Common myeloid progenitor, CD34-positive (primary cell): ENCODE results near the gene ATP11A.

Experiments used
- CTCF ChIA-PET: fragments of 350-600 bp; sonication (Branson Sonifier 250); formaldehyde crosslinking; loops from one replicate; lab custom pipeline; 2021; ENCODE audit warnings: antibody characterized with exemption; lab: Charles Lee
- POLR2A ChIA-PET: fragments of 350-600 bp; sonication (Branson Sonifier 250); formaldehyde crosslinking; loops from one replicate; lab custom pipeline; 2021; ENCODE audit warnings: antibody characterized with exemption; lab: Charles Lee
- DNase-seq, 3 donors: peaks; one replicate each; pipeline versions ENCODE4 v3.0.0 to v3.0.0-alpha.2; 2013
- H3K27ac ChIP-seq, 2 experiments: 1 replicate in 1 of 2; 2 replicates in 1 of 2; pipeline ENCODE4 v1.7.0; 2013; ENCODE audit warnings: inconsistent platforms in 2 of 2, low read length in 2 of 2, mild to moderate bottlenecking in 2 of 2, low read depth in 1 of 2, moderate library complexity in 1 of 2; ENCODE audit not compliant: severe bottlenecking in 2 of 2, insufficient read depth in 1 of 2, poor library complexity in 1 of 2
- H3K27me3 ChIP-seq, 5 experiments: replicated peaks in 2 of 5; 1 replicate in 3 of 5; 2 replicates in 2 of 5; pipeline versions ENCODE4 v1.6.1 to v1.7.0; 2013; ENCODE audit warnings: low read length in 4 of 5, mild to moderate bottlenecking in 2 of 5, moderate library complexity in 2 of 5, inconsistent platforms in 1 of 5; ENCODE audit not compliant: insufficient read depth in 5 of 5, control insufficient read depth in 4 of 5
- H3K36me3 ChIP-seq, 4 experiments: 1 replicate in 2 of 4; 2 replicates in 2 of 4; pipeline versions ENCODE4 v1.6.1 to v1.7.0; 2013; ENCODE audit warnings: low read length in 3 of 4, control low read depth in 1 of 4, mild to moderate bottlenecking in 1 of 4; ENCODE audit not compliant: control insufficient read depth in 4 of 4, insufficient read depth in 4 of 4
- H3K4me1 ChIP-seq, 4 experiments: 1 replicate in 3 of 4; 2 replicates in 1 of 4; pipeline versions ENCODE4 v1.6.1 to v1.7.1; 2013; ENCODE audit warnings: low read length in 3 of 4, mild to moderate bottlenecking in 3 of 4, control low read depth in 1 of 4, inconsistent platforms in 1 of 4, moderate library complexity in 1 of 4; ENCODE audit not compliant: control insufficient read depth in 4 of 4, insufficient read depth in 4 of 4; ENCODE audit errors: control extremely low read depth in 1 of 4
- H3K4me3 ChIP-seq, 7 experiments: 1 replicate in 4 of 7; 2 replicates in 3 of 7; pipeline versions ENCODE4 v1.5.1 to v1.7.0; 2013; ENCODE audit warnings: mild to moderate bottlenecking in 7 of 7, low read length in 6 of 7, moderate library complexity in 6 of 7, inconsistent platforms in 2 of 7, low read depth in 2 of 7, control low read depth in 1 of 7; ENCODE audit not compliant: insufficient read depth in 4 of 7, control insufficient read depth in 1 of 7; ENCODE audit errors: extremely low read depth in 1 of 7
- H3K9me3 ChIP-seq, 5 experiments: 1 replicate in 4 of 5; 2 replicates in 1 of 5; pipeline versions ENCODE4 v1.6.1 to v1.7.1; 2013; ENCODE audit warnings: low read length in 4 of 5, mild to moderate bottlenecking in 2 of 5, inconsistent platforms in 1 of 5, low read depth in 1 of 5, moderate library complexity in 1 of 5; ENCODE audit not compliant: control insufficient read depth in 4 of 5, insufficient read depth in 2 of 5; ENCODE audit errors: control extremely low read depth in 1 of 5
- WGBS: methylation state at CpG from one replicate; pipeline ENCODE4 v1.1.5; 2013; ENCODE audit not compliant: insufficient coverage; 5-methylcytosine and 5-hydroxymethylcytosine counted together

The ATP11A gene

GRCh38 chr13:112743451-112744167, 53.8 kb downstream of the ATP11A start:
- Histone ChIP-seq H3K4me1 (peaks cover 0 to 7% (median 0%) of the 10 kb centered on the region in 4 experiments), H3K36me3 (no peaks in the 10 kb centered on the region), H3K27ac (no peak overlapping the region), H3K9me3 (no peaks in the 10 kb centered on the region), H3K27me3 (no peaks in the 10 kb centered on the region), H3K4me3 (no peak overlapping the region)
- ChIA-PET POLR2A (no interaction called here), CTCF (no interaction called here)
- no peak for DNase-seq
- 95% methylated on average over 11 of the region's 12 CpGs for WGBS

GRCh38 chr13:112744168-112745021, 54.6 kb downstream of the ATP11A start:
- Histone ChIP-seq H3K9me3 (no peaks in the 10 kb centered on the region), H3K4me3 (no peak overlapping the region), H3K36me3 (no peaks in the 10 kb centered on the region), H3K4me1 (peaks cover 0 to 7% (median 0%) of the 10 kb centered on the region in 4 experiments), H3K27me3 (no peaks in the 10 kb centered on the region), H3K27ac (no peak overlapping the region)
- ChIA-PET POLR2A (interaction anchor here (0.6 kb wide), 1 partner anchor 53 kb away, joined by 3 read pairs; no protein-coding TSS in a partner anchor), CTCF (no interaction called here)
- 90% methylated on average over 17 of the region's 22 CpGs for WGBS
- DNase-seq = no peak

GRCh38 chr13:112746044-112746443, 56.2 kb downstream of the ATP11A start:
- ChIA-PET POLR2A (no interaction called here), CTCF (no interaction called here)
- Histone ChIP-seq H3K27me3 (no peaks in the 10 kb centered on the region), H3K4me1 (no peaks in the 10 kb centered on the region), H3K27ac (no peak overlapping the region), H3K4me3 (no peak overlapping the region), H3K36me3 (no peaks in the 10 kb centered on the region), H3K9me3 (no peaks in the 10 kb centered on the region)
- no peak for DNase-seq
- WGBS = 98% methylated on average over 29 of the region's 29 CpGs

- POLR2A ChIA-PET = no interaction called here
Observed at GRCh38 chr13:112747256-112747655, 57.4 kb downstream of the ATP11A start.

GRCh38 chr13:112748947-112749735, 59.3 kb downstream of the ATP11A start:
- Histone ChIP-seq H3K27me3 (no peaks in the 10 kb centered on the region), H3K9me3 (no peaks in the 10 kb centered on the region), H3K36me3 (no peaks in the 10 kb centered on the region), H3K4me3 (no peak overlapping the region), H3K27ac (no peak overlapping the region), H3K4me1 (peaks cover 0 to 6% (median 5%) of the 10 kb centered on the region in 4 experiments)
- CTCF ChIA-PET = interaction anchor here (1.4 kb wide), 1 partner anchor 8 kb away, joined by 3 read pairs; no protein-coding TSS in a partner anchor
- POLR2A ChIA-PET = no interaction called here
- no peak for DNase-seq
- 96% methylated on average over 12 of the region's 18 CpGs for WGBS

More at GRCh38 chr13:112747256-112747655, 57.4 kb downstream of the ATP11A start:
- CTCF ChIA-PET = no interaction called here
- DNase-seq = no peak
- 99% methylated on average over 8 of the region's 9 CpGs for WGBS
- Histone ChIP-seq H3K4me3 (no peak overlapping the region), H3K27me3 (no peaks in the 10 kb centered on the region), H3K9me3 (no peaks in the 10 kb centered on the region), H3K36me3 (no peaks in the 10 kb centered on the region), H3K27ac (no peak overlapping the region), H3K4me1 (no peaks in the 10 kb centered on the region)

- Histone ChIP-seq H3K9me3 (no peaks in the 10 kb centered on the region), H3K27me3 (no peaks in the 10 kb centered on the region), H3K27ac (no peak overlapping the region), H3K36me3 (no peaks in the 10 kb centered on the region), H3K4me1 (peaks cover 0 to 6% (median 5%) of the 10 kb centered on the region in 4 experiments), H3K4me3 (no peak overlapping the region)
- ChIA-PET CTCF (no interaction called here), POLR2A (no interaction called here)
- 100% methylated on average over 1 of the region's 10 CpGs for WGBS
- no peak for DNase-seq
Observed at GRCh38 chr13:112750570-112750969, 60.7 kb downstream of the ATP11A start.
